GM18951 (cell line): ENCODE measurements around the gene HCN3.

Experiments
- POLR2A ChIP-seq: IDR thresholded peaks from 4 replicates; pipeline ENCODE4 v1.6.1; 2011; ENCODE audit warnings: mild to moderate bottlenecking; ENCODE audit not compliant: insufficient read length, insufficient read depth; ENCODE audit errors: extremely low read depth
- in situ Hi-C: fragments of 300-500 bp; cut with MboI; formaldehyde crosslinking; loops from one replicate; pipeline ENCODE4 v1.12.0; 2022; ENCODE audit warnings: low sequenced_read_pairs, mixed read lengths, inconsistent platforms; ENCODE audit not compliant: unreplicated experiment

The HCN3 gene

DNA sequence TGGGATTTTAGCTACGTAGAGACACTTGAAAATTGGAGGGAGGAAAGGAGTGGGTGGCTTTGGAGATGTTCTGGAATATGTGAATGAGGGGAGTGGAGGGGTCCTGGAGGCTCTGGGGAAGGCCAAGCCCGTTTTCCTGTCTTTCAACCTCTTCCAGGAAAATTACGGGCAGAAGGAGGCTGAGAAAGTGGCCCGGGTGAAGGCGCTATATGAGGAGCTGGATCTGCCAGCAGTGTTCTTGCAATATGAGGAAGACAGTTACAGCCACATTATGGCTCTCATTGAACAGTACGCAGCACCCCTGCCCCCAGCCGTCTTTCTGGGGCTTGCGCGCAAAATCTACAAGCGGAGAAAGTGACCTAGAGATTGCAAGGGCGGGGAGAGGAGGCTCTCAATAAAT is 43.0 kb downstream of the HCN3 start:
- no peak for TF ChIP-seq POLR2A
- in situ Hi-C loops = no loop called here

DNA sequence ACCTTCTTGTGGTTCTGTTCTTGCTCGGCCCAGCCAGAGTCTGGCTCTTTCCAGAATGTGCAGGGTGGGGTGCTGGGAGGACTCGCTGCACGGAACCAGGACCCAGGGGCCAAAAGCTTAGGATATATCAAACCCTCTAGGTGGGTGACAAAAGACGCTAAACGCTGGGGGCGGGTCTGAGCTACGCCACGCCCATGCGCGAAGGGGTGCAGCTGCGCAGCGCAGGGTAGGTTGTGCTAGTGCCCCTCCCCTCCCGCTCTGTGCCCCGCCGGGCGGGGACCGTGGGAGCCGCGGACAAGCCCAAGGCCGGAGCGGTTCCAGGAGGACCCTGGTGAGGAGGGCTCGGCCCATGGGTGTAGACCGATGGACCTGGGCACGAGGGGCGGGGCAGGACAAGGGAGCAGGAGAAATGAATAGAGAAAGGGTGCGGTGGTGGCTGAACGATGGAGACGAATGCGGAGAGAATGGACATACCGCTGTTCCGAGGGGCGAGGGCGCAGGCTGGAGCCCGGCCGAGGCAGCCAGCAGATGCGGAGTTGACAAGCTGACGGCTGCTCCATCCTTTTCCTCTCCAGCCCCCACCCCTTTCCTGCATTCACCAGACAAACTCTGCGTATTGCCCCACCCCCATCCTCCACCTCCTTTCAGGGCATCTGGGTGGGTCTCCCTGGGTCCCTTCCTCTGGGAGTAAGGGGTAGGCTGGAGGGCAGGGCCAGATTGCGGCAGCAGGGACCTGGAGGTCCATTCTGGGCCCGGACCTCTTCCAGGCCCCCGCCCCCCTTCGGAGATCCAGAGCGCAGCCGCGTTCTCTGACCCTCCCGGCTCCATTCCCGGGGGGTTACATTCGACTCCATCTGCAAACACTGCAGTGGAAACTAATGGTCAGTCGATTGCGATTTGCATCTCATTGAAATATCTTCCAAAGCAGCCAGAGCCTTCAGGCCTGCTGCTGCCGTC is 43.7 kb downstream of the HCN3 start, which contains the start of gene RUSC1:
TSS of gene RUSC1 (plus strand) at position 234 of the 957 bp plus-strand sequence. CDS start 880 bp downstream, outside the sequence.
- in situ Hi-C loops = no loop called here
- TF ChIP-seq POLR2A = peak; percentile 58

DNA sequence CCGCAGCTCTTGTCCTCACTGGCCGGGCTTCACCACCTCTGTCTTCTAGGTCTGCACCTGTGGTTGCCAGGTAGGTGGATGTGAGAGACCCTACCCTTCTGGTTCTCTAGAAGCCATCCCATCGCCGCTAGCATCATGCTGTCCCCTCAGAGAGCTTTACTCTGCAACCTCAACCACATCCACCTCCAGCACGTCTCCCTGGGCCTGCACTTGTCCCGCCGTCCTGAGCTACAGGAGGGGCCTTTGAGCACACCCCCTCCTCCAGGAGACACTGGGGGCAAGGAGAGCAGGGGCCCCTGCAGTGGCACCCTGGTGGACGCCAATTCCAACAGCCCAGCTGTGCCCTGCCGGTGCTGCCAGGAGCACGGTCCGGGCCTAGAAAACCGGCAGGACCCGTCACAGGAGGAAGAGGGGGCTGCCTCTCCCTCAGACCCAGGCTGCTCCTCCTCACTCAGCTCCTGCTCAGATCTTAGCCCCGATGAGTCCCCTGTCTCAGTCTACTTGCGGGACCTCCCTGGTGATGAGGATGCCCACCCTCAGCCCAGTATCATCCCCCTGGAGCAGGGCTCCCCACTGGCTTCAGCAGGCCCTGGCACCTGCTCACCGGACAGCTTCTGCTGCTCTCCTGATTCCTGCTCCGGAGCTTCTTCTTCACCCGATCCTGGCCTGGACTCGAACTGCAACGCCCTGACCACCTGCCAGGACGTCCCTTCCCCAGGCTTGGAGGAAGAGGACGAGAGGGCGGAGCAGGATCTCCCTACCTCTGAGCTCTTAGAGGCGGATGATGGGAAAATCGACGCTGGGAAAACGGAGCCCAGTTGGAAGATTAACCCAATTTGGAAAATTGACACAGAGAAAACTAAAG is 44.6 kb downstream of the HCN3 start:
- in situ Hi-C loops = no loop called here
- TF ChIP-seq POLR2A = no peak

DNA sequence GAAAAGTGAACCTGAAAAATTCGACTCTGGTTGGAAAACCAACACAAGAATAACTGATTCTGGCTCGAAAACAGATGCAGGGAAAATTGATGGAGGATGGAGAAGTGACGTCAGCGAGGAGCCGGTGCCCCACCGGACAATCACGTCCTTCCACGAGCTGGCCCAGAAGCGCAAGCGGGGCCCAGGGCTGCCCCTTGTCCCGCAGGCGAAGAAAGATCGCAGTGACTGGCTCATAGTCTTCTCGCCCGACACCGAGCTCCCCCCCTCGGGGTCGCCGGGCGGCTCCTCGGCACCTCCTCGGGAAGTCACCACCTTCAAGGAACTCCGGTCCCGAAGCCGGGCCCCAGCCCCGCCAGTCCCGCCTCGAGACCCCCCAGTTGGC is 45.3 kb downstream of the HCN3 start:
- TF ChIP-seq POLR2A = no peak
- in situ Hi-C loops = no loop called here

DNA sequence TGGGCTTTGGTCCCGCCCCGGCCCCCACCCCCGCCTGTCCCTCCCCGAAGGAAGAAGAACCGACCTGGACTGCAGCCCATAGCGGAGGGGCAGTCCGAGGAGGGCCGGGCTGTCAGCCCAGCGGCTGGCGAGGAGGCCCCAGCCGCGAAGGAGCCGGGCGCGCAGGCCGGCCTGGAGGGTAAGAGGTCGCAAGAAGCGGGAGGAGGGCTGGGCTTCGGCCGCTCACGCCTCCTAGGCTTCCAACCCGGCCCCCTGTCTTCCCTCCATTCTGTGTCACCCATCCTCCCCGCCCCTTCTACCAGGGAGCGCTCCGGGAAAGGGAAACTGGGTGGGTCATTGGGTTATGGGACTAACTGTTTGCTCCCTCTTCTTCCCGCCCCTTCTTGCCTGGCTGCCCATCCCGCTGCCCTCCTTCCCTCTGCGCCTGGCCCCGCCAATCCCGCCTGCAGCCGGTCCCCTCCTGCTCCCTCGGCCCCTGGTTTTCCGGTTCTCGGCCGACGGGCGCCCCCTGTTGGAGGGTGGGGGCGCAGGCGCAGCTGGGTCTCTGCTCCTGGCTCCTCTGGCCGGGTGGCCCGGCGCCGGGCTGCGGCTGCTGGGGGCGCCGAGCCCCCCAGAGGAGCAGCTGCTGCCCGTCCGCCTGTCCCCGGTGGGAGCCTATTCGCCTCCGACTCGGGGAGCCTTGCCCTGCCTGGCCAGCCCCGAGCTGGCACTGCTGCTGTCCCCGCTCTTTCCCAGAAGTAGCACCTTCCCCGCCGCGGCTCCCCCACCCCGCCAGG is 45.9 kb downstream of the HCN3 start:
- TF ChIP-seq POLR2A = peak; percentile 13
- in situ Hi-C loops = no loop called here

DNA sequence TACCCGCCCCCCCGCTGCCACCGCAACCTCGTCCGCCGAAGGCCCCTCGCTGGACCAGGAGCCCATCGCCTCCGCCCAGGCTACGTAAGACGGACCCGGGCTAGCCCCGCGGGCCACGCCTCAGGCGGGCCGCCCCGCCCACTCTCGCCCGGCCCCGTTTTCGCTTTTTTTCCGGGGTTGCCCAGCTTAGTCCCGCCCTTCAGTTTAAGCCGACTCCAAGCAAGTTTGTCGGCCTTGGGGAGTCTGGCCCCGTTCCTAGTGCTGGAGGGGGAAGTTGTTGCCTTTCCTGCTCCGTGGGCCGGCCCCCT is 46.4 kb downstream of the HCN3 start:
- in situ Hi-C loops = no loop called here
- peak; percentile 56 for TF ChIP-seq POLR2A

DNA sequence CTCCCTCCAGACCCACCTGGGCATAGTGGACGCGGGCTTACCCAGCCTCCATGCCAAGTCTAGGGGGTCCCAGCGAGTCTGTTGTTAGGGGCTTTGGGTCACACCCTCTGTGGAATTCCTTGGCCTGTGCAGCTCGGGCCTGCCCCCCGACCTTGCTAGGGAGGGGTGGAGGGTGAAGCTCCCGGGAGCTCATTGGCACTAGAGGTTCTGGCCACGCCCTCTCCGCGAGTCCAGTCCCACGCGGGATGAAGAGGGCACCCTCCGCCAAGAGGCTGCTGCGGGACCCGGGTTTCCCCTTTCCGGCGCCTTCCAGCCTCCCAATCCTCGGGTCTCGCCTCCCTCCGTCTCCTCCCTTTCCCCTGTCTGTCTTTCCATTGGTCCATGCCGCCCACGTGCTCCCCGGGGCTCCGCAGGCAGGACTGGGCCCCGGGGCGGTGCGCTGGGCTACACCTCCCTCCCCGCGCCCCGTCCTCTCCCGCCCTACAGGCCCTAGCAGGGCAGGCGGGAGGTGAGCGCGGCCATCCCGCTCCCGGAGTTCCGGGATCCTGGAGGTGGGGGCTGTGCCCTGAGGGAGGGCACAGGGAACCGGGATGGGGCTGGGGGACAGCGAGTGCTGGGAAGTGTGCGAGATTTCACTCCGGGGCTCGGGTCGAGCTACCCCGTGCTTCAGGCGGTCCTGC is 46.9 kb downstream of the HCN3 start:
- peak; percentile 69 for TF ChIP-seq POLR2A
- in situ Hi-C loops = no loop called here

DNA sequence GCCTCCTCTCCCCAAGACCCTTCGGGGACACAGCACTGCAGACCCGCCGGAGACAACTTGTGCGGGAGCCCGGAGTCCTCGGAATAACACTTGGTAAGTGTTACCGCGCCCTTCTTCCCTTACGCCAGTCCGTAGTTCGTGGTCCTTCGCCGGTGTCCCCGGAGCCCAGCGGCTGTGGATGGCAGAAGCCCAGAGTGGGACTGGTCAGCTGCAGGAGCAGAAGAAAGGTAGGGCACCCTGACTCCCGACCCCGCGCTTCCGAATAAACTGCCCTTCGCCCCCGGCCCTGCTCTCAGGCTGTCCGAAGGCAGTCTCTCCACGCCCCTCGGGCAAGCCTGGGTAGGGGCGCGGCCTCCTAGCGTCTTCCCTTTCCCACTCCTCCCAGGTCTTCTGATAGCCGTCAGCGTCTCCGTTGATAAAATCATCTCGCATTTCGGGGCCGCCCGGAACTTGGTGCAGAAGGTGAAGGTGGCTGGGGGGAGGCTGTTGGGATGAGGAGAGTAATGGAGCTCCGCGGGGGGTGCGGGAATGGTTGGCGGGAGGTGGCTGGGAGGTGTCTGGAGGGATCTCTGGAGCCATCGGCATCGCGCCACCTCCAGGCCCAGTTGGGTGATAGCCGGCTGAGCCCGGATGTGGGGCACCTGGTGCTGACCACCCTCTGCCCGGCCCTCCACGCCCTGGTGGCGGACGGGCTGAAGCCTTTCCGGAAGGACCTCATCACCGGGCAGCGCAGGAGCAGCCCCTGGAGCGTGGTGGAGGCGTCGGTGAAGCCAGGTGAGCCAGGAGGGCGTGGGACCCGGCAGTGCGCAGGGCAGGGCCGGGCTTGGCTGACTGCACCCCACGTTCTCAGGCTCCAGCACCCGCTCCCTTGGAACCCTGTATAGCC is 47.7 kb downstream of the HCN3 start:
- TF ChIP-seq POLR2A = no peak

DNA sequence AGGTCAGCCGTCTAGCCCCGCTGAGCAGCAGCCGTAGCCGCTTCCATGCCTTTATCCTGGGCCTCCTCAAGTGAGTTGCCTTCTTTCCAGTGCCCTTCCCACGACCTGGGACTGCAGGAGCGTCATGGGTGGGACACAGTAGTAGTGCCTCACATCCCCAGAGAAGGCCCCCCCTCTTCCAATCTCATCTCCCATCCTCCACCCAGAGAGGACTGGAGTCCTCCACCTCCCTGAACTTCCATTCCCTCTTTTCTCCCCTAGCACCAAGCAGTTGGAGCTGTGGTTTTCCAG is 48.3 kb downstream of the HCN3 start:
- TF ChIP-seq POLR2A = no peak
- in situ Hi-C loops = loop anchor here (5.0 kb wide), 1 partner anchor 78 kb away; no protein-coding TSS in a partner anchor

More for the DNA sequence above, 47.7 kb downstream of the HCN3 start:
- in situ Hi-C loops = loop anchor here (5.0 kb wide), 1 partner anchor 78 kb away; no protein-coding TSS in a partner anchor

DNA sequence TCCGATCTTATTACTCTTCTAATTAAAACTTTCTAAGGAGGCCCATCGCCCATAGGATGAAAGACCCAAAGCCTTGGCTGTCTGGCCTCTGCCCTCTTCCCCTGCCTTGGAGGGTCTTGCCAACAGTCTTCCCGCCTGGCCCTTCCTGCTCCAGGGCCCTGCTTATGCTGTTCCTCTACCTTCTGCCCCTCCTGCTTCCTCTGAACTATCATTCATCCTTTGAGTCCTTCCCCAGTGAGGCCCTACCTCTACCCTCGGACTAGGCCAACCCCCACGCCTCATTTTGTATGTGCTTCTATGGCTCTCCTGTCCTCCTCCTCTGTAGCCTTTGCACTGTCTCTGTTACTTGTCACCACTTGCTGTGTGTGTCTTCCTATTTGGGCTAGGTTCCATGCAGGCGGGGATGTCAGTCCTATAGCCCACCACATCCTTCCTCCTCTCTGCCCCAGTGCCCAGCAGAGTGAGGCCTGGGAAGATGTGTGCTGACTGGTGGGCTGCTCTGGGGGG is 48.8 kb downstream of the HCN3 start:
- in situ Hi-C loops = loop anchor here (5.0 kb wide), 1 partner anchor 79 kb away; no protein-coding TSS in a partner anchor

DNA sequence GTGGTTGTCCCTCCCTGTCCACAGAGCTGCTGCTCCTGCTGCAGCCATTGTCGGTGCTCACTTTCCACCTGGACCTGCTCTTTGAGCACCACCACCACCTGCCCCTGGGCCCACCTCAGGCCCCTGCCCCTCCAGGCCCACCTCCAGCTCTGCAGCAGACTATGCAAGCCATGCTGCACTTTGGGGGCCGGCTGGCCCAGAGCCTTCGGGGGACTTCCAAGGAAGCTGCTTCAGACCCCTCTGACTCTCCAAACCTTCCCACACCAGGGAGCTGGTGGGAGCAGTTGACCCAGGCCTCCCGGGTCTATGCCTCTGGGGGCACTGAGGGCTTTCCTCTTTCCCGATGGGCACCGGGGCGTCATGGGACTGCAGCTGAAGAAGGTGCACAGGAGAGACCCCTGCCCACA is 49.4 kb downstream of the HCN3 start:
- in situ Hi-C loops = loop anchor here (5.0 kb wide), 1 partner anchor 79 kb away; no protein-coding TSS in a partner anchor
- TF ChIP-seq POLR2A = no peak

More for the DNA sequence above, 48.8 kb downstream of the HCN3 start:
- TF ChIP-seq POLR2A = no peak
